HG03095 (cell line): ENCODE data around the gene FAM177A1.
"Not testable (repeated sequence)": the region's sequence is repeated elsewhere in the genome, so short reads cannot be mapped to it uniquely, and the experiment has no call there.

Experiments used
- ATAC-seq: cut with Tn5 transposase; IDR thresholded peaks from one replicate; pipeline ENCODE4 v1.9.1; 2021; ENCODE audit warnings: moderate library complexity; ENCODE audit not compliant: unreplicated experiment

The FAM177A1 gene

DNA sequence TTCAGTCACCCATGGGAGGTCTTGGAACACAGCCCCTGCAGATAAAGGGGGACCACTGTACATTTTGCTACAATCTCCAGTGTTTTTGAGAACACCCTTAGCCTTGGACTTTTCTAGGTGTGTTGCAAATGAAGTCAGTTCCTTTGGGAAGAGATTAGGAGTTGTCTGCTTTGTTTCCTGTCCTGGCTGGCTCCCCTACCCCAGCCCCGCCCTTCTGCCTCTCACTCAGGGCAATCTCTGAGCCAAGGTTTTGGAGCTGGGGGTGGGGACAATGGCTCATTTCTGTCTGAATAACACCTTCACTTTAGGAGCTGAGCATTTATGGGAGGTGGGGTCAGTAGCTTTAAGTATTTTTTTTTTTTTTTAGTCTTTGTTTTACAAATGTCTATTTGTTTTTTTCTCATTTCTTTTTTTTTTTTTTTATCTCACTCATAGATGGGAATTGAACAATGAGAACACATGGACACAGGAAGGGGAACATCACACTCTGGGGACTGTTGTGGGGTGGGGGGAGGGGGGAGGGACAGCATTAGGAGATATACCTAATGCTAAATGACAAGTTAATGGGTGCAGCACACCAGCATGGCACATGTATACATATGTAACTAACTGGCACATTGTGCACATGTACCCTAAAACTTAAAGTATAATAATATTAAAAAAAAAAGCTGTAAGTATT lies 15.2 kb downstream of the FAM177A1 start:
- not testable (repeated sequence) for ATAC-seq

DNA sequence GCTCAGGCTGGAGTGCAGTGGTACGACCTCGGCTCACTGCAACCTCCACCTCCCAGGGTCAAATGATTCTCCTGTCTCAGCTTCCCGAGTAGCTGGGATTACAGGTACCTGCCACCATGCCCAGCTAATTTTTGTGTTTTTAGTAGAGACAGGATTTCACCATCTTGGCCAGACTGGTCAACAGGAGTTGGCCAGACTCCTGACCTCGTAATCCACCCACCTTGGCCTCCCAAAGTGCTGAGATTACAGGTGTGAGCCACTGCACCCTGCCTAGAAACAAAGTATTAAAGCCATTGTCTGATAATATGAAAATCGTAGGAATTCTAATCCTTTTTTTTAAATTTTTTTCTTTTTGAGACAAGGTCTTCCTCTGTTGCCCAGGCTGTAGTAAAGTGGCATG lies 19.7 kb downstream of the FAM177A1 start:
- ATAC-seq = not testable (repeated sequence)

DNA sequence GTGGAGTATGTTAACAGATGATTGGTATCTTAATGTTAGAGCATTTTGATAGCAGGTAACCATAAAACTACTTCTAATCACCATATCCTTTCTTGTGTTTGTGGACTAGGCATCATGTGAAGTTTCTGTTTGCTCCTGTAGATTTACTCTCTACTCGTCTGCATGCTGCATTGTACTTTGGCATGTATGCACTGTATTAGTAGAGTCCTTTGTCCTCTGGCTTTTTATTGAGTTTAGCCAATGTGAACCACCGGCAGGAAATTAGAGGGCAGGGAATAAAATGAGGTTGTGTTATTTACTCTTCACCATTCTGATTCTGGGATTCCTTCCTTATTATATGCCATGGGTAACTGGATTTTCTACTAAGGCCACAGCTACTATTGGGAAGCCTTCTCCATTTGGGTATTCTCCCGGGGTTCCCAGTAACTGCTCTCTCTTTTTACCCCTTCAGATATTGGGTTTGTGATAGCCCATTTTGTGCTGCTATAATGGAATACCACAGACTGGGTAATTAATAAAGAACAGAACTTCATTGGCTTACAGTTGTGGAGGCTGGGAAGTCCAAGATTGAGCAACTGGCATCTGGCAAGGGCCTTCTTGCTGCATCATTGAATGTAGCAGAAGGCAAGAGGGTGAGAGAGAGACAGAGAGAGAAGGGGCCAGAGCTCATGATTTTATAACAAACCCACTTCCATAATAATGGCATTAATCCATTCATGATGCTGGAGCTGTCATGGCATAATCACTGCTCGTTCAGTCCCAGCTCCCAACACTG lies 22.4 kb downstream of the FAM177A1 start:
- ATAC-seq = no peak

DNA sequence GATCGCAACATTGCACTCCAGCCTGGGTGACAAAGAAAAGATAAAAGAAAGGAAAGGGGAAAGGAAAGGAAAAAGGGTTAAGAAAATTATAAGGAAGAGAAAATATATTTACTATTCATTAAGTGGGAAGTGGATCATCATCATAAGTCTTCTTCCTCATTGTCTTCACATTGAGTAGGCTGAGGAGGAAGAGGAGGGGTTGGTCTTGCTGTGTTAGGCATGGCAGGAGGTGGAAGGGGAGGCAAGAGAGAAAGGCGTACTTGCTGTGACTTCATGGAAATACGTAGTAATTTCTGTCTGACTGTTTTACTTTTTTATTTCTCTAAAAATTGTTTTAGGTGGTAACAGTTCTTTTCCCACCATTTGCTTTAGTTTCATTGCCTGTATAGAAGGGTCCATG lies 26.2 kb downstream of the FAM177A1 start:
- no peak for ATAC-seq

DNA sequence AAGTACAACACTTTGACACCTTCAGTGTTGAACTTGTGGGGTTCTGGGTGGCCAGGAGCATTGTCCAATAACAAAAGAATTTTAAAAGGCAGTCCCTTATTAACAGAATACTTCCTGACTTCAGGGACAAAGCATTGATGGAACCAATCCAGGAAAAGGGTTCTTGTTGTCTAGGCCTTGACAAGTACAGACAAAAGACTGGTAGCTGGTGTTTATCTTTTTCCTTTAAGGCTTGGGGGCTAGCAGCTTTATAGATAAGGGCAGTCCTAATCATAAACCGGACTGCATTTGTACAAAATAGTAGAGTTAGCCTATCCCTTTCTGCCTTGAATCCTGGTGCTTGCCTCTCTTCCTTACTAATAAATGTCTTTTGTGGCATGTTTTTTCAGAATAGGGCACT lies 27.4 kb downstream of the FAM177A1 start:
- ATAC-seq = no peak

DNA sequence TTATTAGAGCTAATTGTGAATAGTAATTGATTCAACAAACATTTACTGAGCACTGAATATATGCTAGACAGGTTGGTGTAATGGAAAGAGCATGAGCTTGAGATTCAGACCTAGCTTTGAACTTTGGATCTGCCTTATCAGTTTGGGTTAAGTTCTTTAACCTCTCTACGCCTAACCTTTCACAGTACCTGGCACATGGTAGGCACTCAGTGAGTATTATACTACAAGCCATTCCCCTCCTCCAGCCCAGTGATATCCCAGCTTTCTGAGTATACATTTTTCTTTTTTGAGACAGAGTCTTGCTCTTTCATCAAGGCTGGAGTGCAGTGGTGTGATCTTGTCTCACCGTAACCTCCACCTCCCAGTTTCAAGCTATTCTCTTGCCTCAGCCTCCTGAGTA lies 32.0 kb downstream of the FAM177A1 start:
- no peak for ATAC-seq

DNA sequence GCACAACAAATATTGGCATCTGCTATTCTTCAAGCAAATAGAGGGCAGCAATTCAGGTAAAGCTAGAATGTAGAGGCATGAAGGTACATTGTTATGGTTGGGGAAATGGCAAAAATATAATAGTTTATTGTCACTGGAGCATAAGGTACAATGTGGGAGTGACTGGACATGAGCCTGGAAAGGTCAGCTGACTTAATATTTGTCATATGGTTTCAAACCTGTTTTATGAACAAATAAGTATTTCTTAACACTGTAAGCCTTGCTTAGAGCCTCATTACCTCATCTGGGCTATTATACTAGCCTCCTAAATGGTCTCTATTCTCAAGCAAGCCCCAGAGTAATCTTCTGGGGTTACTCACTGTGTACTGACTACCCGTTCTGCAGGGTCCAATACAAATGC lies 33.7 kb downstream of the FAM177A1 start:
- no peak for ATAC-seq

DNA sequence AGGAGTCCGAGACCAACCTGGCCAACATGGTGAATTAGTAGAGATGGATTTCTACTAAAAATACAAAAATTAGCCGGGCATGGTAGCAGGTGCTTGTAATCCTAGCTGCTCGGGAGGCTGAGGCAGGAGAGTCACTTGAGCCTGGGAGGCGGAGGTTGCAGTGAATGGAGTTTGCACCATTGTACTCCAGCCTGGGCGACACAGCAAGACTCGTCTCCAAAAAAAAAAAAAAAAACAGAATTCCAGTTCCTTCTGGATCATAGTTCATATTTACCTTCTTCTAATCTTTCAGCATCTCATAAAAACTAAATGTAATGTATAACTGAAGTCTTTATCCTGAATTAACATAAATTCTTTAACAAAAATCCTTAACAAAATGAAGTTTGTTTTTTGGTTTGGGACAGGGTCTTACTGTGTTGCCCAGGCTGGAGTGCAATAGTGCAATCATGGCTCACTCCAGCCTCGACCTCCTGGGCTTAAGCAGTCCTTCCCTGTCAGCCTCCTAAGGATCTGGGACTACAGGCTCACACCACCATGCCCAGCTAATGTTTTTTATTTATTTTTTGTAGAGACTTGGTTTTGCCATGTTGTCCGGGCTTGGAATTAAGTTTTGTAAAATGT lies 37.6 kb downstream of the FAM177A1 start:
- ATAC-seq = no peak

DNA sequence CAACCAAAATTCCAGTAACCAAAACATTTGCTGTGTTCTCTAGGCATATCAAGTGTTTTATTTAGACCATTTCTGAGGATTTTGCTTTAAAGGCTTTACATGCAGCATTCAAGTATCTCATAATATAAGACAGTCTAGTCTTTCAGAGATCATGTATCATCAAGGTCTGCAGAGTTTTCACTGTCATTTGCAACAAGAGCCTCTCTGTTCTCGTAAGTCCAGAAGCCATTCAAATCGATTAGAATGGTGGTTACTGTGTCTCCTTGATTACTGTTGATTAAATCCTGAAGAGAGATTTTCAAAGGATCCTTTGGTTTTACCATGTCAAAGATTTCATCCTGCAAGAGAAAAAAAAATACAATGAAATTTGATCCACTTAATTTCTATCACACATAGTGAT lies 39.4 kb downstream of the FAM177A1 start:
- no peak for ATAC-seq

DNA sequence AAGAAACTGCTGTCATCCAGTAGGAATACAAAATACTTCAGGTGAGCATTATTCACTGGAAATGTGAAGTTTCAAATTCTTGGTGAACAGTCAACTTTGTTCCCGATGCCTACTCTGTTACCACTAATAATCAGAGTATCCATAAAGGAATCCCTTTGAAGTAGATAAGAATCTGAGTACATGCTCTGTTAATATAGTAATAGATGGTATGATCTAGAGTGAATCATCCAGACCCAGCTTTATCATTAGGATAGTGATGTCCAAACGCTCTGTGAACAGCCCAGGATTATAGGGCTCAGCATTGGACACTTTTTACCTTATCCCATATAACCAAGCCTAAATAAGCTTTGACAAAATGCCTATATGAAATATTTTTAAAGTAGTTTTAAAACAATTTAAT lies 42.4 kb downstream of the FAM177A1 start:
- no peak for ATAC-seq

DNA sequence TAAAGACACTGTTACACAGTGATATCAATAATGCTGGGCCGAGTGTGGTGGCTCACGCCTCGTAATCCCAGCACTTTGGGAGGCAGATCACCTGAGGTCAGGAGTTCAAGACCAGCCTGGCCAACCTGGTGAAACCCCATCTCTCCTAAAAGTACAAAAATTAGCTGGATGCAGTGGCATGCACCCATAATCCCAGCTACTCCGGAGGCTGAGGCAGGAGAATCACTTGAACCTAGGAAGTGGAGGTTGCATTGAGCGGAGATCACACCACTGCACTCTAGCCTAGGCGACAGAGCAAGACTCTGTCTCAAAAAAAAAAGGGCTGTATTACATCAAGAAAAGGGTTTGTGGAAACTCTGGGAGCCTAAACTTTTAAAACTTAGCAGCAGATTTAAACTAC lies 48.6 kb downstream of the FAM177A1 start:
- not testable (repeated sequence) for ATAC-seq

DNA sequence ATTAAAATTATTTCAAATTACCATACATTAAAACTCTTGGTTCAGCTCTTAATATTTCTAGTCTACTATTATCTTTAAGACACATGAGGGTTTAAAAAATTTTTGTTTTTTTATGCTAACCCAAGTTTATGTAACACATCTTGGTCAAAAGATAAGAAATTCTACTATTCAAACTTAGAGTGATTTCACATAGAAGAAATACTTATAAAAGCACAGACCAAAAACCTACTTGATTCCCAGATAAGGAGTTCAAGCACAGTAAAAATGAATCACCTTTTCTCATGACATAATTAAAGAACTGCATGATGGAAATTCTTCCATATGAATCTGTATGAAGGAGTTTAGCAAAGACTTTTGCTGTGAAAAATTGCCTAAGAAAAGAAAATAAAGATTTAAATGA lies 61.8 kb downstream of the FAM177A1 start:
- ATAC-seq = no peak

DNA sequence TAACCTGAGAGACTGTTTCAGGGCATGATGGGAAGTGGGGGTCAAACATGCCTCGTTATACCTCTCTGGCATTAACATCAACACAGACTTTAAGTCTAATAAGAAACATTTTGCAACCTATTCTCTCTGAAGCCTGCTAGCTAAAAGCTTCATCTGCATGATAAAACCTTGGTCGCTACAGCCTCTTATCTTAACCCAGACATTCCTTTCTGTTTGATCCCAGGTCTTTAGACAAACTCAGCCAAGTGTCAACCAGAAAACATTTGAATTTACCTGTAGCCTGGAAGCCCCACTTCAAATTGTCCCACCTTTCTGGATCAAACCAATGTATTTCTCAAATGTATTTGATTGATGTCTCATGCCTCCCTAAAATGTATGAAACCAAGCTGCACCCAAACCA lies 66.6 kb downstream of the FAM177A1 start:
- ATAC-seq = no peak

DNA sequence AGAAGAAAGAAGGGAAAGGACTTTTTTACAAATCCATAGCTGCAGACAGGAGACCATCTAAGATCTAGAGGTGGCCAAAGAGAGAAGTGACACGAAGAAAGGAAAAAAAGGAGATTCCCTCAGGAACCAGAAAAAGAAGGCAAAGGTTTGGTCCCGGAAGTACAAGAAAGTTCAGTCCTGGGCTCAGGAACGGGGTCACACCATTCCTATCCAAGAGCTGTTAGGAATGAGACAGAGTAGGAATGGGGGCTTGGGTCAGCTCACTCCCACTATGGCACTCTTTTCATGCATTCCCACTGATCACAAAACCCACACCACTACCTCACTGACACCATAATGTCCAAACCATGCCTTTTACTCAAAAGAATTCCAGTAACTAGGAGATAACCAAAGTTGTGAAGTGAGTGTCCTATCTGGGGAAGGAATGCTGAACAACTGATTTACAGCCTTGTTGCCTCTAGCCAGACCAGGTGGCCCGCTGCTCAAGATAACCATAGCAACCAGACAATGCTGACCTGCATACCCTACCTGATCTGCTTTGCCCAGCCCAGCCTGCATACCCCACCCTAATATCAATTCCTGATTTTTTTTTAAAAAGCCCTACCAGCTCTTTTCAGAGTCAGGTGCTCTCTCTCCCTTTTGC lies 67.4 kb downstream of the FAM177A1 start:
- ATAC-seq = no peak

DNA sequence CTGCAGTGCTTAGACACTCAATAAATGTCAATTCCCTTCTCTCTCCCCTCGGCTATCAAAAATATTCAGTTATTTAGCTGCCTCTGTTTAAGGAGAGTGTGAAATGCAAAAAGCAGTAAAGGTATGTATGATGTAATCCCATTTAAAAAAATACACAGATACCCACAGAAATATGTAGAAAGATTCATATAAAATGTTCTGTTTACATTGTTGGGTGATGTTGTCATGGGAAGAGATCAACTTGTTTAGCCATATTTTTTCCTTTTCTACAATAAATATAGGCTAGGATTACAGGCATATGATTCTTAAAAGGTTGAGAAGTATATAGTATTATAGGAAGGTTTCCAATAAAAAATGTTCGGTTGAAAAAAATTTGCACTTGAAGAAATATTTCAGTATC lies 68.0 kb downstream of the FAM177A1 start:
- no peak for ATAC-seq

DNA sequence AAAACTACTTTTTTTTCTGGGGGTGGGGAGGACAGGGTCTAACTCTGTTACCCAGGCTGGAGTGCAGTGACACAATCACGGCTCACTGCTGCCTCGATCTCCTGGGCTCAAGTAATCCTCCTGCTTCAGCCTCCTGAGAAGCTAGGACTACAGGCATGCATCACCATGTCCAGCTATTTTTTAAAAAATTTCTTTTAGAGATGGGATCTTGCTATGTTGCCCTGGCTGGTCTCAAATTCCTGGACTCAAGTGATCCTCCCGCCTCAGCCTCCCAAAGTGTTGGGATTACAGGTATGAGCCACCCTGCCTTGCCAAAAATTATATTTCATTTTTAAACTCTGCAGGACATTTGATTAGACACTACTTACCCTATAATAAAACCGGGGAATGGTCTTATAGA lies 70.2 kb downstream of the FAM177A1 start:
- ATAC-seq = no peak

DNA sequence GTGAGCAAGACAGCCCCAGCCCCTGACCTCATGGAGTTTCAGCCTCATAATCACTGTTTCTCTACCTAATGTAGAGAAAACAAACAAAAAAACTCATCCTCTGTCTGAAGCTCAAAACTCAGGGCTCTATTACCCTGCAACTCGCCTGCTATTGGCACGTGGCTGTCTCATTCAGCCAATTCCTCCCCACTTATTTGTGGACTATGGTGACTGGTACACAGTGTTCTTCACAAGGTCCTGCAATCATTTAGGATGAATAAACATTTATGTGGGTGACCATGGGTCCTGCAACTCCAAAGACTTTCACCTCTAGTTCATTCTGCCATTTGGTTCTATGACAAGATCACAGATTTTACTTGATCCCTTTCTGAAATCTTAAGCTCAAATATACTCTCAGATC lies 71.0 kb downstream of the FAM177A1 start:
- no peak for ATAC-seq

DNA sequence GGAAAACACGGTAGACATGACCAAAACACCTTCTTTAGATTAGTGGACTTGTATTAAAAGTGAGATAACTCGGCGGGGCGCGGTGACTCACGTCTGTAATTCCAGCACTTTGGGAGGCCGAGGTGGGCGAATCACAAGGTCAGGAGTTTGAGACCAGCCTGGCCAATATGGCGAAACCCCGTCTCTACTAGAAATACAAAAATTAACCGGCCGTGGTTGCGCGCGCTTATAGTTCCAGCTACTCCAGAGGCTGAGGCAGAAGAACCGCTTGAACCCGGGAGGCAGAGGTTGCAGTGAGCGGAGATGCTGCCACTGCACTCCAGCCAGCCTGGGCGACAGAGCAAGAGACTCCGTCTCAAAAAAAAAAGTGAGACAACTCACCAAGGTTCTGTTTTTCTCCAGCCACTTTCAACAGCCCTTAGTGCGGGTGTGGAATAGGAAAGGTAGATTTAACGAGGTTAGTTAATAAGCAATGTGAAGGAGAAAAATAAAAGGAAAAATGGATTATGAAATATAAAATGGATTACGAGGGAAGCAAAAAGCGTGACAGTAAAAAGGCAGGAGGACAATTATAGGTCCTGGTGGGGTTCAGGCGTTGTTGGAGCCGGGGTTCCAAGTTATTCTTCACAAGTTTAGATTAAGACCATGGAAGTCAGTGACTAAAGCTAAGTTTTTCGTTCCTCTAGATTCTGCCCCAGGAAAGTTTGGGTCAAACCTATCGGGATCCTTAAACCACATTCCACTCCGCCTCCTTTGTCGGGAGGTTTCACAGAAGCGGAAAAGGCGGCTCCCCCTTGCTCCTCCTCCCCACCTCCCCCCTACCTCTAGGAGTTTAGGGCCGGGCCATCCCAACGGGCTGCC lies 75.2 kb downstream of the FAM177A1 start:
- peak; percentile 4 for ATAC-seq

DNA sequence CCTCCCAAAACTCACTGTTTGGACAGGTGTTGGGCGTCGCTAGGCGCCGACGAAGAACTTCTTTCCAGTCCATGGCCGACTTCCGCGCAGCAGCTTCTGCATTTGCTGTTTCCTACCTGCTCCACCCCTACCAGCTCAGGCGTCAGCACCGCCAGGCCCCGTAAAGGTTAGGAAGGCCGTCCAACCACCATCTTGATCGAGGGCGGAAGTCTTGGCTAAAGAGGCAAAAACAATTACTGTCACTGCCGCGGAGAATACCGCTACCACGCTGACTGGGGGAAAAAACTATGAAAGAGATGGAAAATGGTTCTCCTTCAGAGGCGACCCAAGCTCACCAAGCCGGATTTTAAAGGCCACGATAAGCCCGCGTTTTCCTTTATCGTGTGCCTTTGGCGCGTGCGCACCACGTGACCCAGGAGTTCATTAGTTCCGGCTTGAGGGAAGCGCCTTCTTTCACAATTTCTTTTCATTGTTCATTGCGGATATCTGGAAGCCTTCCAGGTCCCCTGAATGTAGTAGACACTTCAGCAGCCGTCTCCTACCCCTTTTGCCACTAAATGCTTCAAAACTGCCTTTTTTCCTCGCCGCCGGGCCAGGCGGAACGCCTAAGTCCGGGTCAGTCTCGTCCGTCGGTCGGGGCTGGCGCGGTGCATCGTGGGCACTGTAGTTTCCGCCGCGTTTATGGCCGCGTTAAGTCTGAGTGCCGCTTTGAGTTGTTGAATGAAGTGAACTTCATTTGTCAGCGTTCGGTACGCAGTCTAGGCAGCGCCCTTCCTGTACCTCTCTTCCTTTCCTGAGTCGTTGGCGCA lies 76.0 kb downstream of the FAM177A1 start, which contains the start of the genes PPP2R3C and PRORP:
PPP2R3C (minus strand) TSS at position 104 of the 809 bp plus-strand sequence; CDS start at position 73, 31 bp downstream.
PRORP (plus strand) TSS at position 666 of the 809 bp plus-strand sequence. CDS start 694 bp downstream, outside the sequence.
- ATAC-seq = peak; percentile 79
